Sciatic nerve (tissue), 2 donors: ENCODE measurements around the gene TOPAZ1. TPM values are rescaled to one million over a fixed set of nuclear protein-coding genes. Genes with fewer than 3 reads are reported as not detected.
A peak's percentile ranks its signal among the peaks of the same experiment; 100 is the strongest.

ENCODE experiments used
- ATAC-seq: fragments of 200-7000 bp; cut with Tn5 transposase; one replicate; pipeline ENCODE4 v1.9.1; 2020; ENCODE audit warnings: mild to moderate bottlenecking, moderate library complexity
- DNase-seq: peaks from one replicate; pipeline ENCODE4 v3.0.0-alpha.2; 2020; ENCODE audit warnings: low spot score
- intact Hi-C: fragments of 100-400 bp; cut with DNase I; formaldehyde crosslinking; loops from one replicate; pipeline ENCODE4 v1.14.2; 2022
- total RNA-seq: library from RNA; stranded (reverse); fragmentation: NEBNext Ultra II Directional; extraction: Animal tissue kit (Norgen Biotek cat#: 25700); gene quantifications from one replicate; pipeline ENCODE4 v1.2.1, GENCODE V29; 2021
- donor health status: DM: no; HTN: no; CAD: no.
- donor health status: DM: no; HTN: no; CAD: no.

Gene TOPAZ1
- total RNA-seq, result not detected

DNA sequence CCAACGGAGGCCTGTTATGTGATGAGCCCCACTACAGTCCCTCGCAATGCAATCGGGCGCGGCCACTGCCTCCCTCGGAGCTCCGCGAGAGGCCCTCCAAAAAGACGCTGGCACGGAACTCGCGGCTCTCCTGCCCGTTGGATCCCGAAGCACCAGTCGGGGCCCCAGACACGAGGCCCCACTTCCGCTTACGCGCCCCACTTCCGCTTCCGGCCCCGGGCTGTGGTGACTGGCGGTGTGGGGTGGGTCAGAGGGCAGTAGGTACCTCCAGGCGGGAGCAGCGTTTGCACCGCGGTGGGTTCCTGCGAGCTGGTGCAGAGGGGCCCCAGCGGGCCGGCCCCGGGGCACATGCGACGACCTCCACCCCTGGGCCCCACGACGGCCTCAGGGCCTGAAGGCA, at the start of gene TOPAZ1:
Gene TOPAZ1 (plus strand): TSS at position 181 of the 400 bp plus-strand sequence. CDS start 168 bp downstream, at position 349.
- ATAC-seq (no peak), DNase-seq (no peak)
- intact Hi-C loops, result no loop called here

DNA sequence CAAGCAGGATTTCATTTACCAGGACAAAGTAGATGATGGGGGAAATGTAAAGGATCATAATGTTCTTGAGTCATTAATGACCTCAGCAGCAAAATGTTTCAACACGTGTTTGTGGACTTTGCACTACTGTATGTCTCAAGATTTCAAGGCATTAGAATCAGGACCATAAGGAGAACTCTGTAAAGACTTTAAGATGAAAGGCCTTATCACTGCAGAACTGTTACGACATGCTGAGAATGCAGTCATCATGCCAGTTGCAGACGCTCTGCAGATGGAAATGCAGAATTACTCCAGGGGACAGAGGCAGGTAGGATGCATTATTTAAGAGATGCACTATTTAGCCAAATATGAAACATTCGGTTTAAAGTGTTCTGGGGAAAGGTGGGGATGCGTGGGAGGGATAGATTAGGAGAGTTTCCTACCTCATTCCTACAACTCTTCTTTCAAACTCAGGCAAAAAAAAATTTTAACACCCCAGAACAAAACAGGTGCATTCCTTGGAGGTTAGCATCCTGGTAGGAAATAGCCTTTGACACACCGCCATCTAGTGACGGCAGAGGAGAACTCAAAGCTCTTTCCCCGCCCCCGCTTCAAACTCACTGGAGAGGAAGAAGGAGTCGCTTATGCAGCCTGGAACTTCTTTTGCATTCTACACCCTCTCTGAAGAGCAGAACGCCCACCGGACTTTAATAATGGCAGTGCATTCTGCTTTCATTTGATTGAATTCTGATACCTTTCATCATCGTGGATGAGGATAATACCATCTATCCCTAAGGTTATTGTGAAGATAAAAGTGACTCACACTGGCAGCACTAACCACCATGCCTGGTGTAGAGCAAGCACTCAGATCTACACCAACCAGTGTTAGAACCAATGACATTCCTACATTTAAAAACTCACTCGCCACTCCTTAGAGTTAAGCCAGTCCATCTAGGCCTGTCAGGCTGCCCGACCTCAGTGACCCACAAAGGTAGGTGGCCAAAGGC, 43.1 kb upstream of the TOPAZ1 start:
- intact Hi-C loops, result loop anchor here (5.0 to 10.0 kb wide), 2 partner anchors 431 to 654 kb away; no protein-coding TSS in a partner anchor
- ATAC-seq (peak; percentile 79), DNase-seq (peak; percentile 81)

DNA sequence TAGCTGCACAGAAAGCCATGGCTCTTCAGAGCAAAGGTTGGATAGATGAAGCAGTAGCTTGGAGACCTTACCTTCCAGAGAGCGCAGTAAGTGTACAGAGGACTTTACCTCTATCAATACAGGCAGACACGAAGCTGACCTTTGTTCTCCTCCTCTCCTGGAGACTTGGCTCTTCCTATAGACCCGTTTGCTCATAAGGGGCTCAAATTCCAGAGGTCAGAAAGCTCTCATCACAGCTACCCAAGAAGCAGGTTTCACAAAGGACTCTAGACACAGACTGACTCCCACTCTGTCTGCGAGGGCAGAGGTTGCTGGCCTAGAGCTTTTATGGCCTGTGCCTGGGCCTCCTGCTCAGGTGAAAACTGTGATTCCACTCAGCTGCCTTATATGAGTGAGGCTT, 35.4 kb upstream of the TOPAZ1 start:
- DNase-seq (no peak), ATAC-seq (no peak)
- intact Hi-C loops, result no loop called here

DNA sequence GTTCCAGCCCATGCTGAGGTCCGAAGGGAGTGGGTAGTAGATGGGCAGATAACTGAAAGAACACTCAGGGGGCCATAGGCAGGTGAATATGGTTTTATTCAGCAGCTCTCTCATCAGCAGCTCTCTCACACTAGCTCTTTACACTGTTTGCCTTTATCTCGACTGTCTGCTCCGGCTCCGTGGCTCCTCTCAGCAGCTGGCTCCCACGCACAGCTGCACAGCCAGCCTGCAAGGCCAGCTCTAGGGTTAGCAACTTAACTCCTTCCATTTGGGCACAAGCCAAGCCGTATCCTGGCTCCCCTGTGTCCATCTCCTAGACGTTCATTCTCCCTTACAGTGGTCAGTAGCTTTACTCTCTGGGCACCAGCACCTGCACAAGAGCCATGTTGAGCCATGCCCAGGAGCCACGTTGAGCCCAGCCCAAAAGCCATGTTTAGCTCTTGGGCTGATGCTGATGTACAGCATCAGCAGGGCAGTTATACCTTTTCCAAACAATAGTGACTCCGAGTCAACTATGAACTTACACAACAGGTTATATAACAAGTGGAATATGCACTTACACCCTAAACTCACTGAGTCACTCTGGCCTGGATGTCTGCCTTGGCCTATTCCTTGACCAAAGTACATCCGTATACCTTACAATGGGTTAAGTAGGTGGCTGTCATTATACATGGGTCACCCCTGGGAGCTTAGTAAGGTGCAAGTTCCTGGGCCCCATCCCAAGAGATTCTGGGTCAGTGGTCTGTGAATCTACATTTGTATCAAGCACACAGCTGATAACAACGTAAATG, 34.6 kb upstream of the TOPAZ1 start:
- intact Hi-C loops, result no loop called here
- DNase-seq, result no peak
- no peak for ATAC-seq

DNA sequence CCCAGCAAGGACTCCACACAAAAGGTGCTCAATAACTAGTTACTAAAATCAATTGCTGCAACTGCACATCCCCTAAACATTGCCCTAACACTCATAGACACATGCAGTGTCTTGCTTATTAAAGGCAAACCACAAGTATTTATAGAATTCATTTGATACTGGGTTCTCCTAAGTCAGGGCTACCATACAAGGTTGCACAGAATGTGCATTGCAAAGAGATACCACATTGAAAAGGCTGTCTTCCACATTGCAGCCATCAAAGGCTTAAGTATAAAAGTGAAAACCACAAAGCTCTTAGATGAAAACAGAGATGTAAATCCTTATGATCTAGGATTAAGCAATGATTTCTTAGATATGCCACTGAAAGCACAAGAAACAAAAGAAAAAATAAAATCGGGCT, 33.6 kb upstream of the TOPAZ1 start:
- no peak for ATAC-seq
- DNase-seq, result no peak
- intact Hi-C loops, result no loop called here

DNA sequence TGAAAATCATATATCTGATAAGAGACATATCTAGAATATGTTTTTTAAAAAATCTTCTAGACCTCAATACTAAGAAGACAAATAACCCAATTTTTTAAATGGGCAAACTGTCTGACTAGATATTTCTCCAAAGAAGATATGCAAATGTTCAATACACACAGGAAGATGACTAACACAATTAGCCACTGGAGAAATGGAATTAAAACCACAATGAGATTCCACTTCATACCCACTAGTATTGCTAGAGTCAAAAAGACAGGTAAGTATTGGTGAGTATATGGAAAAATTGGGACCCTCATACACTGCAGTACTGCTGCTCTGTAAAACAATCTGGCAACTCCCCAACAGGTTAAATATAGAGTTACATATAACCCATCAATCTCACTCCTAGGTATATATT, 33.1 kb upstream of the TOPAZ1 start:
- ATAC-seq (no peak), DNase-seq (no peak)
- intact Hi-C loops, result no loop called here

DNA sequence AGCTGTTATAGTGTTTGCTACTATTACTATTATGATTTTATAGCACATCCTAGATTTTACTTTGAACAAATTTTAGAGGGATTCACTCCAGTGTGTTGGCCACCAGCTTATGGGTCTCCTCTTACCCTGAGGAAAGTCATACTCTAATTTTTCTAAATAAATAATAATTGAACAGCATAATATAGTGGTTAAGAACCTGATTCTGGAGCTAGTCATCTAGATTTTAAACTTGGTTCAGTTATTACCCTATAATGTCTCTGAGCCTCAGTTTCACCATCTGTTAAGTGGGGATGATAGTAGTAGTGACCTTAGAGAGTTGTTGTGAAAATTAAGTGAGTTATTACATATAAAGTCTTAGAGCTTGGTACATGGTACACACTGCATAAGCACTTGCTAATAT, 30.7 kb upstream of the TOPAZ1 start:
- DNase-seq, result no peak
- no peak for ATAC-seq
- intact Hi-C loops, result no loop called here

DNA sequence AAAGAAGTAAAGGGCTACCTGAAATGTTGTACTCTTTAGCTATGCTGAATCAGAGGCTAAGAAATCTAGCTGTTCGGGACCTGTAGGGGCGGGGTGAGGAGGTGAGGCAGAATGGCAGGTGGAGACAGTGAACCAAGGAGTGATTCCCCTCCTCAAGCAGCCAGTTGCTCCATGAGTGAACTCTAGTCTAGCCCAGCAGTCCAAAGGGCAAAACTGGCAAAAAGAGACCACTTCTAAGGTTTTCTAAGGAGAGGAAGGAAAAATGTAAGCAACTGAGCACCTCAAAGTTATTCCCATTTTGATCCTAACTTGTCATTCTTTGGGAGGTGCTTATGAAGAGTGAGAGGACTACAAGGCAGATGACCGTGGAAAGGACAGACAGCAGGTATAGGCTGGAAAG, 19.3 kb upstream of the TOPAZ1 start:
- intact Hi-C loops, result no loop called here
- ATAC-seq (no peak), DNase-seq (no peak)

DNA sequence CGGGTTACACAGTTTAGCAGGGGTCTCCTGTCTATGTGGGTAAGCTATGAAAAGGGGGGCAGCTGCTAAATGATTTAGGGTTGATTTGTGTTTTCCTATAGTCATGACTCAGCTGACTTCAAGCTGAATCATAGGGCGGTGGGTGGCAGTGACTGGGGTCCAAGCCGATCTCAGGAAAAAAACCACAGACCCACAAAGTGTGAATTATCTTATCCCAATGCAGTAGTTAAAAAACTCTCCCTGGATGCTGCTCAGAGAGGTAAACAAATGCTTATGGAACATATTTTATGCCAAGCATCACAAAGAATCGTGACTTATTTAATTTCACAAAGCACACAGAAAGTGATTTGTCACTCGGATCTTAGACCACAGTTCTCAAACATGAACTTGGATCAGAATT, 18.4 kb upstream of the TOPAZ1 start:
- intact Hi-C loops, result no loop called here
- DNase-seq (no peak), ATAC-seq (no peak)

DNA sequence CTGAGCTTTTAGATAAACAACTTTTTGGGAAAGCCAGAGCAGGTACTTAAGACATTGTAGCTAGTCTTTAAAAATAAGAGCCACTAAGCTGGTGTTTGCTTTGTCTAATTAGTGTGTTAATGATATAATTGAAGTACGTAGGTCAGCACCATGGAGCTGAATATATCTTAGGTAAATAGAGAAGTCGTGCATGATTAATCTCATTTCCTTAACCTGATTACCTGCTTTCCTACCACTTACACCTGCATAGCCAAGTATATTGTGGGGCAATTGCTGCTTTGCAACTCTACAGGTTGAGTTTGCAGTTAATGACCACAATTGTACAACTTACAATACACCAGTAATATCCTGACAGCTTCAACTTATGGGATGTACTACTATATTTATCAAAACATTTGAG, 17.6 kb upstream of the TOPAZ1 start:
- ATAC-seq, result no peak
- intact Hi-C loops, result no loop called here

DNA sequence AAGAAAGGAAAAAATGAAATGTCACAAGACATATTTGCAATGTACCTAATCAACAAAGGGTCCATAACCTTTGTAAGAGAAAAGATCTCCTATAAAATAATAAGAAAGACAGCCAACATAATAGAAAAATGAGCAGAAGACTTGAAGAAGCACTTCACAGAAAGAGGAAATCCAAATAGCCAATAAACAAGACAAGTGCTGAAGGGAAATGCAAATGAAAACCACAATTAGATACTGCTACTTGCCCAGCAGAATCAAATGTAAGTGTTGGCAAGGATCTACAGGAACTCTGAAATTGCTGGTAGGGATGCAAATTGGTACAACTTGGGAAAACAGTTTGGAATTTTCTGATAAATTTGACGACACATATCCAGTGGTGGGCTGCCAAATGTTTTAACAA, 15.1 kb upstream of the TOPAZ1 start:
- intact Hi-C loops, result no loop called here
- DNase-seq (no peak), ATAC-seq (no peak)

More for the DNA sequence above, 17.6 kb upstream of the TOPAZ1 start:
- no peak for DNase-seq

DNA sequence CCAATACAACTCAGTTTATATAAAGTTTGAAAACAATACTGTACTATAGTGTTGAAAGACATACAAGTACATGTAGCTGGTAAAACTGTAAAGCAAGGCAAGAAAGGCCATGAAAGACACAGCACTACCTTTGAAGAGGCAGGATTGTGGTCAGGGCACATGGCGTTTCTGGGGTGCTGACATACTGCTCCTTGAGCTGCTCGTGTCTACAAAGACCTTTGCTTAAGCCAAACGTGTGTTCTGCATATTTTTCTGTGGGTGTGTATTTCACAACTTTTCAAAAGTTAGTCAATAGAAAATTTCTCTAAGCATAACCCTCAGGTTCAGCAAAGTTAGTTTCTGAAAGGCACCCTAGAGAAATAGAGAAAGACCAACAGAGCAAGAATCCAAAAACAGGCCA, 14.1 kb upstream of the TOPAZ1 start:
- DNase-seq (no peak), ATAC-seq (no peak)
- intact Hi-C loops, result no loop called here

DNA sequence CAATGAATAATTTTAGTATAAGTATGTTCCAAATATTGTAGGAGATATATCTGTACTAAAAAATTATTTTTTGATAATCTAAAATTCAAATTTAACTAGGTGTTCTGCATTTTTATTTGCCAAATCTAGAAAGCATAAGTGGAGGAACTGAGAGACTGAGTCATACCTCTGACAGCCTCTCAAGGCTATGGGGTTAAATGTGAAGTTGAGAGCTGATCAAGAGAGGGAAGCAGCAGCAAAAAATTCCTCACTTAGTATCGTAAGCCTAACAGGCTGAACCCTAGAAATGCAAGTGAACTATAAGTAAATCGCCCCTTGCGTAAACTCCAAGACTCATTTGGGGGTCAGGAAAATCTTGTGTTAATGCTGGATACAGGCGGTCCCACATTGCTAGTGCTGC, 12.8 kb upstream of the TOPAZ1 start:
- intact Hi-C loops, result no loop called here
- DNase-seq (no peak), ATAC-seq (no peak)

DNA sequence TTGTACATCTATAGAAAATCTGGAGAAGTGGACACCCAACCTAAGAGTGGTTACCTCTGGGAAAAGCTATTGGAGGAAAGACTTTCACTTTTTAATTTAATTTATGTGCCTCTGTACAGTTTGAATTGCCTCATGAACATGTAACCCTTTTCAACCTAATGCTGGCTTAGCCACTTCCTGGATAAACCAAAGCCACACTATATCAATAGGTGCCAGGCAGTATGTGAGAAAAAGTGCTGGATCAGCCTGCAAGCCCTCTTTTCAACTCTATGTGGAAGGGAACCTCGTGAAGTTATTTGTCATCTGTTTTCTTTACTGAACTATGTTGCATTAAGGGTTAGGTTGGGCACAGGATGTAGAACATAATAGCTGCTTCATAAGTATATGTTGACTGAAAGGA, 9.3 kb upstream of the TOPAZ1 start:
- ATAC-seq (no peak), DNase-seq (no peak)
- intact Hi-C loops, result no loop called here

DNA sequence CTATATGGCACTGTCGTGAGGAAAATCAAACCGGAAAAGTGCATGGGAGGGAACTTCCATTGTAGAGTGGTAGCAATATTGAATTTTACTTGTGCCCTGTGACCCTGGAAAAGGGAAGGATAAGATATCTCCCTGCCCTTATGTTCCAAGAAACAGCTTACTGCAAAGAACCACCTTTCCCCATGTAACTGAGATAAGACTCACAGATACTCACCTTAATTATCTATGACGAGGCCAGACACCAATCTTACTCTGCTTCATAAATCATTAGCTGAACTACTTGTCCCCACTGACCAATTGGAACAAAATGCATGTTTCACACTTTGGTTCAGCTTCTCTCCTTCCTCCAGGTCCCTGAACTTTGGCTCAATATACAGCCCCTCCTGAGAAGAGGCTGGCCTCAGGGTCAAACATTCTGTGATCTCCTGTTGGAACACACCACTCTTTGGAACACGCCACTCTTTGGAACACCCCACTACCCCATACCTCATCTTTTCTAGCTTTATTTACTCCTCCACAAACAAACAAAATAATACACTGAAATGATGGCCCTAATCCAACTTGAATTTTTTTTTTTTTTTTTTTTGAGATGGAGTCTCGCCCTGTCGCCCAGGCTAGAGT, 6.9 kb upstream of the TOPAZ1 start:
- no peak for DNase-seq
- intact Hi-C loops, result no loop called here

DNA sequence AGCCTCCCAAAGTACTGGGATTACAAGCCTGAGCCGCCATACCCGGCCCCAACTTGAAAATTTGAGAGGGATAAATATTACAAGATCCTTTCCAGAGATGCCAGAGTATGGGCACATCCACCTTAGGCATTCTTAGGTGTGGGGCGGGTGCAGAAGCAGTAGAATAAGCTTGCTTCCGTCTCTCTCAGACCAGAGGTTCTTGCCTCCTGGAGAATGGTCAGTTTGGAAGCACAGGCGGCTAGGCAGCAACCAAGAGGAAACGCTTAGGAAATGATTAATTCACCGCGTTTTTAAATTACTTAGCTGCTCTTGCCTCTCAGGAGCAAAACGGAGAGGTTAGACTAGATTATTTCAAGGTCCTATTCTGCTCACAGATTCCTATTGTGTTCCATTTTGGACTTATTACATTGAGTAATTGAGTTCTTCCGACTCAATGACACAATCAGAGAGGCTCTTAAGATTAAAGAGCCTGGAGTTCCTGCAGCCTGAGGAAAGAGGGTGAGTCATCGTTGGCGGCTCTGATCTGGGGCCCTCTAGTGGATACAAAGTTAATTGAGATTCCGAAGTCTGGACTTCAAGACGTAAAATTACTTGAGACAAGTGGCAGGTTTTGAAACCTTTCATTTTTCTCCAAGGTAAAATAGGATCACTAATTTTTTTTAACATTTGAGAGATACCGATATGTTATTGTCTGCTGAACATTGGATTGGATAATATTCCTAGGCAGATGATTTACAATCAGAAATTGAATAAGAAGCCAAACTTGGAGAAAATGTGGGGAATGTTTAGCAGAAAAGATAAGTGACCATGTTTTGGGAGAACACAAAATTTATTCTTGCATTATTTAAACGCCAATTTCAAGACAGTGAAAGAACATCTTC, 5.8 kb upstream of the TOPAZ1 start:
- DNase-seq (no peak), ATAC-seq (peak; percentile 89)
- intact Hi-C loops, result no loop called here

More for the DNA sequence above, 6.9 kb upstream of the TOPAZ1 start:
- ATAC-seq, result no peak

DNA sequence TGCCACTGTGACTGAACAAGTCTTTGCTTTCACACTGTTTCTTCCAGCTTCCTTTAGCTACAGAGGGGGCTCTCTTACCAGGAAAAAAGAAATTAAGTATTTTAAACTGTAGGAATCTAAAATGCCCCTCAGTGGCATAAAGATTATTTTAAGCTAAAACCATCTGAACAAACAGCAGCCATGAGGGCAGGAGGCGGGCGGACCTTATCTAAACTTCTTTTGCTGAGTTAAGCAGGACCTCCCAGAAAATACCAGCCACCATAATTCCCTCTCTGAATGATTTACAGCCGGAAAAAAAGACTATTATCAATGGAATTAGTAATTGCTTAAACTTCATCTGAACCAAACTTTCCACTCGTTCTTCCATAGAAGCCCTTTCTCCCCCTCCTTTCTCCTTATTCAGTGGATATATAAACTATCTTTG, 5.2 kb upstream of the TOPAZ1 start:
- intact Hi-C loops, result no loop called here
- ATAC-seq (no peak), DNase-seq (no peak)

DNA sequence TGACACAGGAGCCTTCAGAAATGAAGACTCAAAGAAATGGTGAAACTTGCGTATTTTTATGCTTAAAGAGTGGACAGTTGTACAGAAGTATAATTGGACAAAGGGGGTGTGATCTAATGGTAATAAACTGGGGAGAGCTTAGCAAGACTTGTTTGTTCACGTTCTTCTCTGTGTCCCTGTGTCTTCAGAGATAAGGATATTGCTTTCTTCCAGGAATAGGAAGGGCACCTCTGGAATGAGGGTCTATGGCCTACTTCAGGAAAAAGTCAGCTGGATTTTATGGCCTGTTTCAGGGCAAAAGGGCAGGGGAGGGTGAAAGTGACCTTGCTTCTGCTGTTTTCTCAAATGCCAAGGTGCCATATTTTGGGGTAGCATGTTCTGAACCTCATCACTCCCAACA, 4.5 kb upstream of the TOPAZ1 start:
- ATAC-seq (no peak), DNase-seq (no peak)
- intact Hi-C loops, result no loop called here

DNA sequence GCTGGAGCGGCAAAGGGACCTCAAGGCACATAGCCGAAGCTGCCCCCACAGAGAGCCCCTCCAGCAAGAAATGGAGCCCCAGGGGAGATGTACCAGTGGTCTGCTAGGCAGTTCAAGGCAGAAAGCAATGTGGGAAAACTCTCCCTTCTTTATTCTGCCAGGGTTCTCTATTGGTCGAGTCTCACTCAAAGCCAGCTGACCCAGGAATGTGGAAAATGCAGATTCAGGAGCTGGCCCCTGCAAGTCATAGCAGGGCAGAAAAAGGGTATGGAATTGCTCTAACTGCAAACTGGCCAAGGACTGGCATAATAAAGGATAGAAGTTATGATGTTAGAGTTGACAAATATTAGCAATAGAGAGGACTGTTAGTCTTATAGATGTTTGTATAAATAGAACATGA, 4.0 kb upstream of the TOPAZ1 start:
- ATAC-seq, result no peak
- intact Hi-C loops, result no loop called here

More for the DNA sequence above, 4.0 kb upstream of the TOPAZ1 start:
- no peak for DNase-seq
